Measurements from ENCODE around the gene JAZF1. TPM values are rescaled to one million over a fixed set of nuclear protein-coding genes. Genes with fewer than 3 reads are reported as not detected.

Gene JAZF1
- total RNA-seq, 2 donors from 2014 or later, result 4.0 to 4.9 TPM

DNA sequence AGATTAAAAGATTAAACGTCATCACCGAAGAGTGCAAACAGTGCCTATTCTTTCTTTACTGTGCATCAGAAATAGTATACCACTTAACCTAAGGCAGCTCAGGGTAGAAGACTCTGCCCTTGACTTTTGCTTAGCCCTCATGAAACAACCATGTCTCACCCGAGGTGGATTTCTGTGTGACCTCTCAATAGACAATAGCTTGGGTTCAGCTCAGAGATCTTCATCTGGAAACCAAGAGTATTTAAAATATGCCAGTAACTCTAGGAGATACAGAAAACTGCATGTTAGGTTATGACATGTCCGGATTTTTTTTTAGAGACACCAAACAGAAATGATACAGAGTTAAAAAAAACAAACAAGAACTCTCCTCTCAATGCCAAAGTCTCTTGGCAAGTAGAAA lies 75.8 kb downstream of the JAZF1 start:
- no peaks in the 10 kb centered on the region for H3K36me3 ChIP-seq (replicated peaks in 1 of 2; ENCODE audit: insufficient read depth in 1 of 2, low read depth in 2 of 2)
- H3K4me1 ChIP-seq, result peaks cover 18% of the 10 kb centered on the region
- no peak for DNase-seq
- H3K9me3 ChIP-seq, result no peaks in the 10 kb centered on the region
- no peak for TF ChIP-seq POLR2A (IDR thresholded peaks at IDR 0.05)
- TF ChIP-seq, protein P1, sequence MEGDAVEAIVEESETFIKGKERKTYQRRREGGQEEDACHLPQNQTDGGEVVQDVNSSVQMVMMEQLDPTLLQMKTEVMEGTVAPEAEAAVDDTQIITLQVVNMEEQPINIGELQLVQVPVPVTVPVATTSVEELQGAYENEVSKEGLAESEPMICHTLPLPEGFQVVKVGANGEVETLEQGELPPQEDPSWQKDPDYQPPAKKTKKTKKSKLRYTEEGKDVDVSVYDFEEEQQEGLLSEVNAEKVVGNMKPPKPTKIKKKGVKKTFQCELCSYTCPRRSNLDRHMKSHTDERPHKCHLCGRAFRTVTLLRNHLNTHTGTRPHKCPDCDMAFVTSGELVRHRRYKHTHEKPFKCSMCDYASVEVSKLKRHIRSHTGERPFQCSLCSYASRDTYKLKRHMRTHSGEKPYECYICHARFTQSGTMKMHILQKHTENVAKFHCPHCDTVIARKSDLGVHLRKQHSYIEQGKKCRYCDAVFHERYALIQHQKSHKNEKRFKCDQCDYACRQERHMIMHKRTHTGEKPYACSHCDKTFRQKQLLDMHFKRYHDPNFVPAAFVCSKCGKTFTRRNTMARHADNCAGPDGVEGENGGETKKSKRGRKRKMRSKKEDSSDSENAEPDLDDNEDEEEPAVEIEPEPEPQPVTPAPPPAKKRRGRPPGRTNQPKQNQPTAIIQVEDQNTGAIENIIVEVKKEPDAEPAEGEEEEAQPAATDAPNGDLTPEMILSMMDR (IDR thresholded peaks at IDR 0.05), result no peak
- 77 to 83% methylated on average over 4 of the region's 4 CpGs for WGBS, 2 donors
- no peak for ATAC-seq
- intact Hi-C loops (cut with DNase I), result no loop called here
- H3K4me3 ChIP-seq, result no peak overlapping the region
- H3K27me3 ChIP-seq, result no peaks in the 10 kb centered on the region
- H3K27ac ChIP-seq, result no peak overlapping the region

DNA sequence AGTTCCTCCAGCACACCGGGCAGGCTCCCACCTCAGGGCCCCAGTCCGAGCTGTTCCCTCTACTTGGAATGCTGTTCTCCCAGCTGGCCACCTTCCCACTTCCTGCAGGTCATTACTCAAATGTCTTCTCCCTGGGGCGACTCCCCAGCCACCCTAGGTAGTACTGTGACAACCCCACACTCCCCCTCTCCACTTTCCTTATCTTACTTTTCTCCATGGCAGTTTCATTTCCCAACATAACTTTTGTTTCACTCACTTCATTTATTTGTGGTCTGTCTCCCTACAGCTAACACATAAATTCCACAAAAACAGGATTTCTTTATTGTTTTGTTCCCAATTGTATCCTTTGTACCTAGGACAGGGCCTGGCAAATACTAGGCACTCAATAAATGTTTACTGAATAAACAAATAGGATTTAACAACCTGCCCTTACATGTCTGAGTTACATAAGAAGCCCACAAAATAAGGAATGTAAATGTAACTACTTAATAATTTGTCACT lies 76.5 kb downstream of the JAZF1 start:
- WGBS, 2 donors, result 41 to 45% methylated on average over 3 of the region's 3 CpGs
- ATAC-seq, result peak; percentile 27

DNA sequence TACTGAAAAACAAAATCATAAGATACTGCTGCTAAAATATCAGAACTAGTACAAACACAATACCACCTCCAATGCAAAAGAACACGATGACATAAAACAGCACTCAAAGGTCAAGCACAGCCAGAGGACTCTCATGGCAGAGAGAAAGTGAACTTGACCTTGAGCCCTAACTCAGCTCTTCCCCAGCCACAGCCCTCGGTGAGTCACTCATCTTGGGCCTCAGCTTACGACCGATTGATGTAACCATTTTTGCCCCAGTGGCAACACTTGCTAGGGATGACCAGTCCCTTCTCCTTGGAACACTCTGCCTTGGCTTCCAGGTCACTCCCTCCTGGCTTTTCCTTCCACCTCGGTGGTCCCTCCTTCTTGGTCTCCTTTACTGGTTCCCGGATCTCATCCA lies 77.8 kb downstream of the JAZF1 start:
- peaks cover 12% of the 10 kb centered on the region for H3K4me1 ChIP-seq
- no peaks in the 10 kb centered on the region for H3K27me3 ChIP-seq
- H3K27ac ChIP-seq, result no peak overlapping the region
- no peaks in the 10 kb centered on the region for H3K36me3 ChIP-seq (replicated peaks in 1 of 2; ENCODE audit: insufficient read depth in 1 of 2, low read depth in 2 of 2)
- intact Hi-C loops (cut with DNase I), result no loop called here
- TF ChIP-seq, protein P1 (IDR thresholded peaks at IDR 0.05), result no peak
- TF ChIP-seq POLR2A (IDR thresholded peaks at IDR 0.05), result no peak
- WGBS, 2 donors, result 81 to 87% methylated on average over 6 of the region's 6 CpGs
- H3K4me3 ChIP-seq, result no peak overlapping the region
- DNase-seq, result peak in 1 of 4 donors; percentile 41
- H3K9me3 ChIP-seq, result no peaks in the 10 kb centered on the region
- ATAC-seq, result no peak

More for the DNA sequence above, 76.5 kb downstream of the JAZF1 start:
- intact Hi-C loops (cut with DNase I), result no loop called here
- Histone ChIP-seq H3K36me3 (replicated peaks in 1 of 2; ENCODE audit: insufficient read depth in 1 of 2, low read depth in 2 of 2) (no peaks in the 10 kb centered on the region), H3K27ac (no peak overlapping the region), H3K27me3 (no peaks in the 10 kb centered on the region), H3K4me1 (peaks cover 18% of the 10 kb centered on the region), H3K4me3 (no peak overlapping the region), H3K9me3 (no peaks in the 10 kb centered on the region)
- no peak for TF ChIP-seq POLR2A (IDR thresholded peaks at IDR 0.05)
- TF ChIP-seq, protein P1 (IDR thresholded peaks at IDR 0.05), result no peak
- peak in 2 of 4 donors; percentile 16 to 32 for DNase-seq

DNA sequence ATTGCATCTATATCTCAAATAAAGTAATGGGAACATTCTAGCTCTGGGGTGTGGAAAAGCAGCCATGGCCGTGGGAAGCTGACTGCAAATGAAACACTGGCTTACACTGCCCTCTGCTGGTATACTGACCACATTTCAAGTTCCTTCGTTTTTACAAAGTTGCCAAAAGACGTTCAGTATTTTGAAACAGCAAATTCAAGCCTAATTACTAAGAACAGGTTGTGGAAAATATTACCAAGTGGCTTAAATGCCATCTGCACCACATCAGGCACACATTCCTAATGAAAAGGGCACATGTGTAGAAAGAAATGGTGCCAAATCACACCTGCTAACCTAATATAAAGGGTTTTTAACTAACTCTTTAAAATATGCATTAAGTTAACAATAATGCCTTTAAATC lies 83.9 kb downstream of the JAZF1 start:
- no peak overlapping the region for H3K27ac ChIP-seq
- H3K4me1 ChIP-seq, result no peaks in the 10 kb centered on the region
- WGBS, 2 donors, result 0% methylated on average over 3 of the region's 3 CpGs
- no peak overlapping the region for H3K4me3 ChIP-seq
- no peaks in the 10 kb centered on the region for H3K9me3 ChIP-seq
- peak; percentile 49 to 71 (median 57) for DNase-seq
- TF ChIP-seq POLR2A (IDR thresholded peaks at IDR 0.05), result no peak
- TF ChIP-seq, protein P1 (IDR thresholded peaks at IDR 0.05), result peak; percentile 52 to 82 (median 74)
- ATAC-seq, result peak; percentile 67
- H3K27me3 ChIP-seq, result no peaks in the 10 kb centered on the region
- H3K36me3 ChIP-seq (replicated peaks in 1 of 2; ENCODE audit: insufficient read depth in 1 of 2, low read depth in 2 of 2), result no peaks in the 10 kb centered on the region
- intact Hi-C loops (cut with DNase I), result loop anchor here (10.0 kb wide), 1 partner anchor 902 kb away; no protein-coding TSS in a partner anchor

DNA sequence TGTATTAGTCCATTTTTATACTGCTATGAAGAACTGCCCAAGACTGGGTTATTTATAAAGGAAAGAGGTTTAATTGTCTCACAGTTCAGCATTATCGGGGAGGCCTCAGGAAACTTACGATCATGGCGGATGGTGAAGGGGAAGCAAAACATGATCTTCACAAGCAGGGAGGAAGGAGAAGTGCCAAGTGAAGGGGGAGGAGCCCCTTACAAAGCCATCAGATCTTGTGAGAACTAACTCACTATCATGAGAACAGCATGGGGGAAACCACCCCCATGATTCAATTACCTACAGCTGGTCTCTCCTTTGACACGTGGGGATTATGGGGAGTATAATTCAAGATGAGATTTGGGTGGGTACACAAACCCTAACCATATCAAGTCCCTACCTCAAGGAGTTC lies 85.4 kb downstream of the JAZF1 start:
- H3K36me3 ChIP-seq (replicated peaks in 1 of 2; ENCODE audit: insufficient read depth in 1 of 2, low read depth in 2 of 2), result no peaks in the 10 kb centered on the region
- DNase-seq (no peak), ATAC-seq (no peak)
- intact Hi-C loops (cut with DNase I), result loop anchor here (10.0 kb wide), 1 partner anchor 900 kb away; no protein-coding TSS in a partner anchor
- WGBS, 2 donors, result 78 to 85% methylated on average over 4 of the region's 4 CpGs
- H3K4me3 ChIP-seq, result no peak overlapping the region
- TF ChIP-seq POLR2A (IDR thresholded peaks at IDR 0.05), result no peak
- TF ChIP-seq, protein P1 (IDR thresholded peaks at IDR 0.05), result no peak
- no peaks in the 10 kb centered on the region for H3K27me3 ChIP-seq
- H3K9me3 ChIP-seq, result no peaks in the 10 kb centered on the region
- H3K27ac ChIP-seq, result no peak overlapping the region
- no peaks in the 10 kb centered on the region for H3K4me1 ChIP-seq
